ENCODE results near the gene DPH6.
"Not testable (repeated sequence)": the region's sequence is repeated elsewhere in the genome, so short reads cannot be mapped to it uniquely, and the experiment has no call there.

DPH6 gene

GRCh38 chr15:35444557-35445204, 101.3 kb downstream of the DPH6 start:
- Mint-ChIP-seq H3K27me3 (no peaks in the 10 kb centered on the region), H3K36me3 (ENCODE audit: low read depth) (peaks cover 30% of the 10 kb centered on the region), H3K27ac (no peak overlapping the region), H3K4me3 (no peak overlapping the region), H3K9me3 (no peaks in the 10 kb centered on the region), H3K4me1 (ENCODE audit: low read depth) (no peaks in the 10 kb centered on the region)

- Mint-ChIP-seq H3K36me3 (ENCODE audit: low read depth) (peaks cover 27% of the 10 kb centered on the region), H3K4me3 (no peak overlapping the region), H3K4me1 (ENCODE audit: low read depth) (no peaks in the 10 kb centered on the region), H3K27me3 (no peaks in the 10 kb centered on the region), H3K9me3 (no peaks in the 10 kb centered on the region), H3K27ac (no peak overlapping the region)
These were observed 102.6 kb downstream of the DPH6 start for GRCh38 chr15:35443376-35443775.

- Mint-ChIP-seq H3K27ac (no peak overlapping the region), H3K36me3 (ENCODE audit: low read depth) (peaks cover 27% of the 10 kb centered on the region), H3K4me3 (no peak overlapping the region), H3K27me3 (no peaks in the 10 kb centered on the region), H3K9me3 (no peaks in the 10 kb centered on the region), H3K4me1 (ENCODE audit: low read depth) (no peaks in the 10 kb centered on the region)
These were observed 103.2 kb downstream of the DPH6 start for GRCh38 chr15:35442742-35443141.

GRCh38 chr15:35441279-35441678, 104.7 kb downstream of the DPH6 start:
- not testable (repeated sequence) for H3K4me3 Mint-ChIP-seq; H3K27ac Mint-ChIP-seq; H3K9me3 Mint-ChIP-seq; H3K27me3 Mint-ChIP-seq; H3K4me1 Mint-ChIP-seq (ENCODE audit: low read depth)
- H3K36me3 Mint-ChIP-seq (ENCODE audit: low read depth): peaks cover 20% of the 10 kb centered on the region

- no peaks in the 10 kb centered on the region for H3K4me1 Mint-ChIP-seq (ENCODE audit: low read depth)
- peaks cover 25% of the 10 kb centered on the region for H3K36me3 Mint-ChIP-seq (ENCODE audit: low read depth)
- no peak overlapping the region for H3K27ac Mint-ChIP-seq
- no peaks in the 10 kb centered on the region for H3K27me3 Mint-ChIP-seq
- H3K9me3 Mint-ChIP-seq: no peaks in the 10 kb centered on the region
- no peak overlapping the region for H3K4me3 Mint-ChIP-seq
These were observed 105.7 kb downstream of the DPH6 start for GRCh38 chr15:35440265-35440664.

GRCh38 chr15:35439291-35439690, 106.7 kb downstream of the DPH6 start:
- peaks cover 25% of the 10 kb centered on the region for H3K36me3 Mint-ChIP-seq (ENCODE audit: low read depth)
- H3K9me3 Mint-ChIP-seq: no peaks in the 10 kb centered on the region
- no peak overlapping the region for H3K27ac Mint-ChIP-seq
- no peaks in the 10 kb centered on the region for H3K27me3 Mint-ChIP-seq
- H3K4me1 Mint-ChIP-seq (ENCODE audit: low read depth): no peaks in the 10 kb centered on the region
- no peak overlapping the region for H3K4me3 Mint-ChIP-seq

GRCh38 chr15:35437157-35437556, 108.8 kb downstream of the DPH6 start:
- H3K9me3 Mint-ChIP-seq: no peaks in the 10 kb centered on the region
- H3K27ac Mint-ChIP-seq: no peak overlapping the region
- H3K36me3 Mint-ChIP-seq (ENCODE audit: low read depth): peaks cover 28% of the 10 kb centered on the region
- H3K4me1 Mint-ChIP-seq (ENCODE audit: low read depth): no peaks in the 10 kb centered on the region
- H3K27me3 Mint-ChIP-seq: no peaks in the 10 kb centered on the region
- H3K4me3 Mint-ChIP-seq: no peak overlapping the region

GRCh38 chr15:35436422-35436821, 109.5 kb downstream of the DPH6 start:
- Mint-ChIP-seq H3K36me3 (ENCODE audit: low read depth) (peaks cover 26% of the 10 kb centered on the region), H3K27ac (no peak overlapping the region), H3K9me3 (no peaks in the 10 kb centered on the region), H3K27me3 (no peaks in the 10 kb centered on the region), H3K4me1 (ENCODE audit: low read depth) (no peaks in the 10 kb centered on the region), H3K4me3 (no peak overlapping the region)

GRCh38 chr15:35431281-35431680, 114.7 kb downstream of the DPH6 start:
- H3K27me3 Mint-ChIP-seq: no peaks in the 10 kb centered on the region

GRCh38 chr15:35430301-35430700, 115.7 kb downstream of the DPH6 start:
- H3K27ac Mint-ChIP-seq: no peak overlapping the region
- peaks cover 7% of the 10 kb centered on the region for H3K36me3 Mint-ChIP-seq (ENCODE audit: low read depth)

More at GRCh38 chr15:35431281-35431680, 114.7 kb downstream of the DPH6 start:
- no peak overlapping the region for H3K4me3 Mint-ChIP-seq
- H3K27ac Mint-ChIP-seq: no peak overlapping the region
- H3K36me3 Mint-ChIP-seq (ENCODE audit: low read depth): peaks cover 12% of the 10 kb centered on the region
- H3K4me1 Mint-ChIP-seq (ENCODE audit: low read depth): no peaks in the 10 kb centered on the region
- H3K9me3 Mint-ChIP-seq: no peaks in the 10 kb centered on the region

GRCh38 chr15:35427496-35427895, 118.5 kb downstream of the DPH6 start:
- H3K9me3 Mint-ChIP-seq: peaks cover 4% of the 10 kb centered on the region
- H3K4me1 Mint-ChIP-seq (ENCODE audit: low read depth): no peaks in the 10 kb centered on the region
- peaks cover 17% of the 10 kb centered on the region for H3K36me3 Mint-ChIP-seq (ENCODE audit: low read depth)
- no peaks in the 10 kb centered on the region for H3K27me3 Mint-ChIP-seq
- H3K4me3 Mint-ChIP-seq: no peak overlapping the region
- H3K27ac Mint-ChIP-seq: no peak overlapping the region

More at GRCh38 chr15:35430301-35430700, 115.7 kb downstream of the DPH6 start:
- Mint-ChIP-seq H3K4me1 (ENCODE audit: low read depth) (no peaks in the 10 kb centered on the region), H3K9me3 (no peaks in the 10 kb centered on the region), H3K4me3 (no peak overlapping the region), H3K27me3 (no peaks in the 10 kb centered on the region)

- H3K36me3 Mint-ChIP-seq (ENCODE audit: low read depth): peaks cover 13% of the 10 kb centered on the region
- peaks cover 4% of the 10 kb centered on the region for H3K9me3 Mint-ChIP-seq
- H3K27me3 Mint-ChIP-seq: no peaks in the 10 kb centered on the region
These were observed 118.9 kb downstream of the DPH6 start for GRCh38 chr15:35427091-35427490.

GRCh38 chr15:35410775-35411174, 135.2 kb downstream of the DPH6 start:
- Mint-ChIP-seq H3K27ac (no peak overlapping the region), H3K4me1 (ENCODE audit: low read depth) (no peaks in the 10 kb centered on the region), H3K27me3 (no peaks in the 10 kb centered on the region), H3K4me3 (no peak overlapping the region), H3K36me3 (ENCODE audit: low read depth) (no peaks in the 10 kb centered on the region), H3K9me3 (peaks cover 6% of the 10 kb centered on the region)

More at GRCh38 chr15:35427091-35427490, 118.9 kb downstream of the DPH6 start:
- Mint-ChIP-seq H3K27ac (no peak overlapping the region), H3K4me1 (ENCODE audit: low read depth) (no peaks in the 10 kb centered on the region), H3K4me3 (no peak overlapping the region)

- H3K27ac Mint-ChIP-seq: no peak overlapping the region
- H3K4me1 Mint-ChIP-seq (ENCODE audit: low read depth): no peaks in the 10 kb centered on the region
- peaks cover 40% of the 10 kb centered on the region for H3K36me3 Mint-ChIP-seq (ENCODE audit: low read depth)
- no peak overlapping the region for H3K4me3 Mint-ChIP-seq
- peaks cover 8% of the 10 kb centered on the region for H3K9me3 Mint-ChIP-seq
- H3K27me3 Mint-ChIP-seq: no peaks in the 10 kb centered on the region
These were observed 146.1 kb downstream of the DPH6 start for GRCh38 chr15:35399901-35400300.

- Mint-ChIP-seq H3K36me3 (ENCODE audit: low read depth) (peaks cover 40% of the 10 kb centered on the region), H3K9me3 (peaks cover 8% of the 10 kb centered on the region), H3K27me3 (no peaks in the 10 kb centered on the region), H3K27ac (no peak overlapping the region), H3K4me1 (ENCODE audit: low read depth) (no peaks in the 10 kb centered on the region), H3K4me3 (no peak overlapping the region)
These were observed 148.9 kb downstream of the DPH6 start for GRCh38 chr15:35397027-35397426.

GRCh38 chr15:35394416-35394815, 151.5 kb downstream of the DPH6 start:
- H3K4me1 Mint-ChIP-seq (ENCODE audit: low read depth): no peaks in the 10 kb centered on the region
- no peak overlapping the region for H3K27ac Mint-ChIP-seq
- peaks cover 11% of the 10 kb centered on the region for H3K9me3 Mint-ChIP-seq
- H3K4me3 Mint-ChIP-seq: no peak overlapping the region
- peaks cover 25% of the 10 kb centered on the region for H3K36me3 Mint-ChIP-seq (ENCODE audit: low read depth)
- no peaks in the 10 kb centered on the region for H3K27me3 Mint-ChIP-seq
